Camera-type eye (tissue), 1 donor: ENCODE data around the gene UTP14C. TPM values are rescaled to one million over a fixed set of nuclear protein-coding genes. Genes with fewer than 3 reads are reported as not detected.

Source experiments
- total RNA-seq: library from RNA; depleted of rRNA; stranded (reverse); fragments of >200 nt; gene quantifications from one replicate; pipeline ENCODE4 v1.2.3, GENCODE V29; 2014

UTP14C gene, protein sequence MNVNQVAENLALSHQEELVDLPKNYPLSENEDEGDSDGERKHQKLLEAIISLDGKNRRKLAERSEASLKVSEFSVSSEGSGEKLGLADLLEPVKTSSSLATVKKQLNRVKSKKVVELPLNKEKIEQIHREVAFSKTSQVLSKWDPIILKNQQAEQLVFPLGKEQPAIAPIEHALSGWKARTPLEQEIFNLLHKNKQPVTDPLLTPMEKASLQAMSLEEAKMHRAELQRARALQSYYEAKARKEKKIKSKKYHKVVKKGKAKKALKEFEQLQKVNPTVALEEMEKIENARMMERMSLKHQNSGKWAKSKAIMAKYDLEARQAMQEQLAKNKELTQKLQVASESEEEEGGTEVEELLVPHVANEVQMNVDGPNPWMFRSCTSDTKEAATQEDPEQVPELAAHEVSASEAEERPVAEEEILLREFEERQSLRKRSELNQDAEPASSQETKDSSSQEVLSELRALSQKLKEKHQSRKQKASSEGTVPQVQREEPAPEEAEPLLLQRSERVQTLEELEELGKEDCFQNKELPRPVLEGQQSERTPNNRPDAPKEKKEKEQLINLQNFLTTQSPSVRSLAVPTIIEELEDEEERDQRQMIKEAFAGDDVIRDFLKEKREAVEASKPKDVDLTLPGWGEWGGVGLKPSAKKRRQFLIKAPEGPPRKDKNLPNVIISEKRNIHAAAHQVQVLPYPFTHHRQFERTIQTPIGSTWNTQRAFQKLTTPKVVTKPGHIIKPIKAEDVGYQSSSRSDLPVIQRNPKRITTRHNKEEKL
- 36.1 TPM for total RNA-seq

DNA sequence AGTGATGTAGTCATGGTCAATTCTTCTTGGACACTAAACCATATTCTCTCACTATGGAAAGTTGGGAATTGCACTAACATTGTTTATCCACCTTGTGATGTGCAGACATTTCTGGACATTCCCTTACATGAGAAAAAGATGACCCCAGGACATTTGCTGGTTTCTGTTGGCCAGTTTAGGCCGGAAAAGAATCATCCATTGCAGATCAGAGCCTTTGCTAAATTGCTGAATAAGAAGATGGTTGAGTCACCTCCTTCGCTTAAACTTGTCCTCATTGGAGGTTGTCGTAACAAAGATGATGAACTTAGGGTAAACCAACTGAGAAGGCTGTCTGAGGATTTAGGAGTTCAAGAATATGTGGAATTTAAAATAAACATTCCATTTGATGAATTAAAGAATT, at the start of gene UTP14C:
Gene UTP14C, plus strand, starts transcription at position 211 of the 400 bp plus-strand sequence. CDS start 4,114 bp downstream, outside the sequence.

DNA sequence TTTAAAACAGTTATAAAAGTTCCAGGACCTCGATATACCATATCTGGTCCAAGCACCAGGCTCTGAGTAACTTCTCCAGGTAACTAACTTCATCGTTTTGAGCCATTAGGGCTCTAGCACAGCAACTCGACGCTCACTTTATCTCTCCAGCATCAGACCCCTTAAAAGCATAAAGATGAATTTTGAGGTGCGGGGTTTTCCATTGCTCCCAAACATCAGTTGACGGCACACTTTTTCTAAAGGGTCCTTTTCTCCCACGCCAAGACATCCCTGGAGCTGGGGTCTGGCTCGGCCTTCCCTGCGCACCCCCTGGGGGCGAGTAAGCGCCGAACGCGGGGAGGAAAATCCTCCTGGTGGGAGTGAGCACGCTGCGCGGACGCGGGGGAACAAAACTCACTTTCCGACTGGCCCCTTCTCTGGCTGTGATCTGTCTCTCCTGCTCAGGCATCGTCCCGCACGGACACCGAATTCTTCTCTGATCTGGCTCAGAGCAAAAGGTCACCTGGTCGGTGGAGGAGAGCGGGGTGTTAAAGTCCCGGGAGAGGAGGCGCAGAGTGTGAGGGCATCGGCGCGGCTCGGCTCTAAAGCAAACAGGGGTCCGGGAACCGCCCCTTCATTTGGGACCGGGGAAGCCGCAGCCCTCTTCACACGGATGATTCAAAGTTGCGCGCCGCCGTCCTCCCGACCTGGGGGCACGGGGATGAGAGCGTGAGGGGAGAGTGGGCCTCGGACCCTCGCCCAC, 13.4 kb upstream of the UTP14C start, which contains the start of gene ATP7B:
Gene ATP7B, minus strand, starts transcription at position 561 of the 742 bp plus-strand sequence. Its CDS starts 113 bp downstream, at position 448.

DNA sequence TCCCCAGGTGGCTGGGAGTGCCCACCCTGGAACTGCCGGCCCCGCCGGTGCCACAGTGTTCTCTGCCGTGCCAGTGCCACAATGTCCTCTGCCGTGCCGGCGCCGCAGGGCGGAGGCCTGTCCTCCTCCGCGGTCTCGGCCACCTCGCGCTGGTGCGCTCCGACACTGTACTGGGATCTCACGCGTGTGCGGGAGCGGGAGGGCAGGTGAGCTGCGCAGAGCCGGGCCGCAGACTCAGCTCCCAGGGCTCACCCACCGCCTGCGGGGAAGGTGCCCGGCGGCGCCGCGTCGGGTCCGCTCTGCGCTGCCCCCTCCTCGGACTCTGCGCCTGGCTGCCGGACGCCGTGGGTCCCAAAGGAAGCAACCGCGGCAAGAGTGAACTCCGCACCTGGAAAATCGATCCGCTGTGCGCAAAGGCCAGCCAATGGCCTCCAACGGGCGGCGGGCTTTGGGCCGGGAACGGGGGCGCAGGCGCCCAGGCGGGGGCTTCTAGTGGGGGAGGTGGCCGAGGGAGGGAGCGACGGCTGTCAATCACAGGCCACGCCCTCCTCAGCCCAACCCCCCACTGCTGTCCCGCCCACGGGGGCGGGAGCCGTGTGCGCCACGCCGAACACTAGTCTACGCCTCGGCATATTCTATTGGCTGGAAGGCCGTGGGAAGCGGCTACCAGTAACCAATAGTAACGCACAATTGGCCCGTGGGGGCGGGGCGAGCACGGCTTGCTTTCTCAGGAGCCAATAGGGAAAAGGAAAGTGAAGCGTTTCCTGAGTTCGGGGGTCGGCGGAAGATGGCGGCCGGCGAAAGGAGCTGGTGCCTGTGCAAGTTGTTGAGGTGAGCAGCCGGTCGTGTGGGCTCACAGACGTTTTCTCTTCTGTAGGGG, 12.6 kb upstream of the UTP14C start, which contains the start of gene ALG11:
Gene ALG11, plus strand, starts transcription at position 767 of the 880 bp plus-strand sequence. Its CDS starts 21 bp downstream, at position 788.

Other genes with a start within 250 kb of the UTP14C start
- 16.2 TPM for gene DHRS12, start 220.5 kb upstream of the UTP14C start, total RNA-seq
- 1.8 TPM for gene TMEM272, start 179.5 kb upstream of the UTP14C start, total RNA-seq
- gene CCDC70, start 162.7 kb upstream of the UTP14C start, total RNA-seq, result not detected
- 21.9 TPM for gene ATP7B, start 13.2 kb upstream of the UTP14C start, total RNA-seq
- 35.3 TPM for gene ALG11, start 12.3 kb upstream of the UTP14C start, total RNA-seq
- gene NEK5, start 104.4 kb downstream of the UTP14C start, total RNA-seq, result 2.5 TPM
- 16.1 TPM for gene NEK3, start 134.9 kb downstream of the UTP14C start, total RNA-seq